RWPE2 (cell line): ENCODE results near the gene ZDHHC6.
"Not testable (repeated sequence)": the region's sequence is repeated elsewhere in the genome, so short reads cannot be mapped to it uniquely, and the experiment has no call there.

Experiments
- ATAC-seq: fragments of 200-7000 bp; cut with Tn5 transposase; 3 replicates; pipeline ENCODE4 v1.9.1; 2021; ENCODE audit warnings: low read depth
- DNase-seq: peaks from one replicate; pipeline ENCODE4 v3.0.0-alpha.2; 2020; ENCODE audit warnings: low spot score
- H3K27ac ChIP-seq: fragments of 450-650 bp; 2 replicates; pipeline ENCODE4 v1.5.1; 2017; ENCODE audit warnings: mild to moderate bottlenecking; ENCODE audit not compliant: poor library complexity, severe bottlenecking
- H3K27me3 ChIP-seq: fragments of 250-450 bp; sonication (Bioruptor Pico); 2 replicates; pipeline ENCODE4 v1.5.1; 2021; ENCODE audit warnings: mild to moderate bottlenecking, moderate library complexity; ENCODE audit not compliant: insufficient read depth, poor library complexity, severe bottlenecking
- H3K36me3 ChIP-seq: fragments of 250-450 bp; sonication (Bioruptor Pico); 2 replicates; pipeline ENCODE4 v1.5.1; 2020; ENCODE audit warnings: low read depth, mild to moderate bottlenecking, moderate library complexity
- H3K4me1 ChIP-seq: fragments of 250-450 bp; sonication (Bioruptor Pico); 2 replicates; pipeline ENCODE4 v1.5.1; 2021; ENCODE audit warnings: mild to moderate bottlenecking, moderate library complexity; ENCODE audit not compliant: insufficient read depth, poor library complexity, severe bottlenecking
- H3K4me3 ChIP-seq: fragments of 250-450 bp; sonication (Bioruptor Pico); 2 replicates; pipeline ENCODE4 v1.5.1; 2021; ENCODE audit warnings: mild to moderate bottlenecking, moderate library complexity; ENCODE audit not compliant: severe bottlenecking
- H3K9me3 ChIP-seq: fragments of 250-450 bp; sonication (Bioruptor Pico); 2 replicates; pipeline ENCODE4 v1.5.1; 2021; ENCODE audit warnings: mild to moderate bottlenecking, moderate library complexity; ENCODE audit not compliant: severe bottlenecking
- TF ChIP-seq, protein P1 (sequence below): fragments of 450-650 bp; IDR thresholded peaks from one replicate; pipeline ENCODE4 v1.5.1; 2017; ENCODE audit warnings: mild to moderate bottlenecking, moderate library complexity; ENCODE audit not compliant: poor library complexity, severe bottlenecking

The ZDHHC6 gene

DNA sequence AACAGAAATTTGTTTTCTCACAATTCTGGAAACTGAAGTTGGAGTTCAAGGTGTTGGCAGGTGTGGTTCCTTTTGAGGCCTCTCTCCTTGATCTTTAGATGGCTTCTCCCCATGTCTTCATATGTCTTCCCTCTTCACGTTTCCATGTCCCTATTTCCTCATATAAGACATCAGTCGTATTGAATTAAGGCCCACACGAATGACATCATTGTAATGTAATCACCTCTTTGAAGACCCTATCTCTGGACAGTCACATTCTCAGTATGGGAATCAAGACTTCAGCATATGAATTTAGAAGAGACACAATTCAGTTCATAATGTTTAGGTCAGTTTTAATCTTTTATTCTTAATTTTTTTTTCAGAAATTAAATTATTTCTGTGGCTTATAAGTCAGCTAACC is 20.1 kb upstream of the ZDHHC6 start:
- TF ChIP-seq, protein P1, sequence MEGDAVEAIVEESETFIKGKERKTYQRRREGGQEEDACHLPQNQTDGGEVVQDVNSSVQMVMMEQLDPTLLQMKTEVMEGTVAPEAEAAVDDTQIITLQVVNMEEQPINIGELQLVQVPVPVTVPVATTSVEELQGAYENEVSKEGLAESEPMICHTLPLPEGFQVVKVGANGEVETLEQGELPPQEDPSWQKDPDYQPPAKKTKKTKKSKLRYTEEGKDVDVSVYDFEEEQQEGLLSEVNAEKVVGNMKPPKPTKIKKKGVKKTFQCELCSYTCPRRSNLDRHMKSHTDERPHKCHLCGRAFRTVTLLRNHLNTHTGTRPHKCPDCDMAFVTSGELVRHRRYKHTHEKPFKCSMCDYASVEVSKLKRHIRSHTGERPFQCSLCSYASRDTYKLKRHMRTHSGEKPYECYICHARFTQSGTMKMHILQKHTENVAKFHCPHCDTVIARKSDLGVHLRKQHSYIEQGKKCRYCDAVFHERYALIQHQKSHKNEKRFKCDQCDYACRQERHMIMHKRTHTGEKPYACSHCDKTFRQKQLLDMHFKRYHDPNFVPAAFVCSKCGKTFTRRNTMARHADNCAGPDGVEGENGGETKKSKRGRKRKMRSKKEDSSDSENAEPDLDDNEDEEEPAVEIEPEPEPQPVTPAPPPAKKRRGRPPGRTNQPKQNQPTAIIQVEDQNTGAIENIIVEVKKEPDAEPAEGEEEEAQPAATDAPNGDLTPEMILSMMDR, result no peak
- peaks cover 40% of the 10 kb centered on the region for H3K36me3 ChIP-seq
- no peak for DNase-seq

DNA sequence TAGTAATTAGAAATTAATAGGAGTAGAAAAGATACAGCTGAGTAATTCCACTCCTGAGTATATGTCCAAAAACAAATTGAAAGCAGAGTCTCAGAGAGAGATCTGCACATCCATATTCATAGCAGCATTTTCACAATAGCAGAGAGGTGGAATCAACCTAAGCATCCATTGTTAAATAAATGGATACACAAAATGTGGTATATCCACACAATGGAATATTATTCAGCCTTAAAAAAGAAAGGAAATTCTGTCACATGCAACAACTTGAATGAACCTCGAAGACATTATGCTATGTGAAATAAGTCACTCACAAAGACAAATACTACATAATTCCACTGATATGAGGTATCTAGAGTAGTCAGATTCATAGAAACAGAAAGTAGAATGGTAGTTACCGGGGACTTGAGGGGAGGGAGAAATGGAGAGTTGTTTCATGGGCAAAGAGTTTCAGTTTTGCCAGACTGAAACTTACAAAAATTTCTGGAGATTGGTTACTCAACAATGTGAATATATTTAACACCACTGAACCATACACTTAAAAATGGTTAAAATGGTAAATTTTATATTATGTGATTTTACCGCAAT is 18.7 kb upstream of the ZDHHC6 start:
- DNase-seq (no peak), ATAC-seq (no peak)
- H3K36me3 ChIP-seq, result peaks cover 52% of the 10 kb centered on the region
- H3K9me3 ChIP-seq, result no peaks in the 10 kb centered on the region
- no peak overlapping the region for H3K27ac ChIP-seq
- H3K27me3 ChIP-seq, result no peaks in the 10 kb centered on the region
- TF ChIP-seq, protein P1, result no peak
- H3K4me1 ChIP-seq, result peaks cover 10% of the 10 kb centered on the region
- no peak overlapping the region for H3K4me3 ChIP-seq

More for the DNA sequence above, 20.1 kb upstream of the ZDHHC6 start:
- no peaks in the 10 kb centered on the region for H3K27me3 ChIP-seq
- no peaks in the 10 kb centered on the region for H3K9me3 ChIP-seq
- no peak overlapping the region for H3K4me3 ChIP-seq
- H3K4me1 ChIP-seq, result no peaks in the 10 kb centered on the region
- ATAC-seq, result no peak
- no peak overlapping the region for H3K27ac ChIP-seq

DNA sequence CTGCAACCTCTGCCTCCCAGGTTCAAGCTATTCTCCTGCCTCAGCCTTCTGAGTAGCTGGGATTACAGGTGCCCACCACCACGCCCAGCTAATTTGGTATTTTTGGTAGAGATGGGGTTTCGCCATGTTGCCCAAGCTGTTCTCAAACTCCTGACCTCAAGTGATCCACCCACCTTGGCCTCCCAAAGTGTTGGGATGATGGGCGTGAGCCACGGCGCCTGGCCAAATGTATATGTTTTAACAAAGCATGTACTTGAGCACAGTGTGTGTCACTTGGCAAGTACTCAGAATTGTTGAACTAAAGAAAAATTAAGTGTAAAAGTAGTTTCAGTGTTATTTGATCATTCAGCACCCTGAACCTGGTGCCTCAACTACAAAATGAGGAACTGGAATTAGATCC is 17.4 kb upstream of the ZDHHC6 start:
- not testable (repeated sequence) for H3K9me3 ChIP-seq, ATAC-seq, H3K4me3 ChIP-seq, DNase-seq, H3K27ac ChIP-seq, H3K27me3 ChIP-seq
- Histone ChIP-seq H3K36me3 (peaks cover 51% of the 10 kb centered on the region), H3K4me1 (peaks cover 14% of the 10 kb centered on the region)

DNA sequence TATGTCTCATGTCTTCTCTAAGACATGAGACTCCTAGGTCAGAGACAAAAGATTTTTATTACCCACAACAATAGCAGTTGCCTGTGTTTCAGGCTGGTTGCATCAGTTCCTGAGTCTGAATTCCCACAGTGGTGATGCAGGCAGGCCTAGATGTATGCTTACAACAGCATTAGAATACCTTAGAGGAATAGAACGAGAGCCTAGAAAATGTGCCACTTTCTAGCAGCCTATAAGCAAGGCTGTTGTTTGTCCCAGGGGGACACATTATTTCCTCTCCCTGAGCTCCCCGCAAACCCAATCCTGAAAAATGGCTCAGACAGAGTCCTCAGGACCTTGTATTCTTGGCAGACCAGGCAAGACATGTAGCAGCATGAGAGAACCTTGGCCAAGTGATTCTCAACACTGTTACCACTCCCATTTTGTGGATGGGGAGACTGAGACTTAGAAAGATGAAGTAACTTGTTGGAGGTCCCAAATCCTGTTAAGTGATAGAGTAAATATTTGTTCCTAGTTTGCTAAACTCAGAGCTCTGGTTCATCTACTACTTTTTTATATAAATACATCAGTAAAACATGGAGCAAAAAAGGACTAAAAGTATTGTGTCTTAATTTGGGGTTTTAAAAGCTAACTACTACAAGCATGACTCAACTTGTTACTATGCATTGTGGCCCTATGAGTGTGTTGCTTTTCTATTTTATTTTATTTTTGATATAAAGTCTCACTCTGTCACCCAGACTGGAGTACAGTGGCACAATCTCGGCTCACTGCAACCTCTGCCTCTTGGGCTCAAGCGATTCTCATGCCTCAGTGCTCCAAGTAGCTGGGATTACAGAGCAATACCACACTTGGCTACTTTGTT is 14.5 kb upstream of the ZDHHC6 start:
- peak overlapping the region; percentile 13 for H3K27ac ChIP-seq
- TF ChIP-seq, protein P1, result no peak

DNA sequence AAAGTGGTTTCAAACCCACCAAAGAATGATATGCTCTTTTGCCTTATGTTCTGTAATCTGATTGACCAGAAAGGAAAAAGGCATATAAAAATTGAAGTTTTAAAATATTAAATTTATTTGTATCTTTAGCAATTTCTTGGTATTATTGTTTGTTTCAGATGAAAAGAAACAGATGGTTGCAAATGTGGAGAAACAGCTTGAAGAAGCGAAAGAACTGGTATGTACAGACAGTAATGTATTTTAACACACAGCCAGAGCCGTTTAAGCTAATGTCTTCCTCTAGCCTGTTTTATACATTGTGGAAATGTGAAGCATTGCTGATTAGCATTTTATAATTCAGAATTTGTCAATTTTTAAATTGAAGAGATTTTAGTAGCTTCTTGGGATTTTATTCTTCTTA is 13.7 kb upstream of the ZDHHC6 start:
- Histone ChIP-seq H3K9me3 (no peaks in the 10 kb centered on the region), H3K27me3 (no peaks in the 10 kb centered on the region), H3K4me1 (peaks cover 20% of the 10 kb centered on the region), H3K36me3 (peaks cover 25% of the 10 kb centered on the region), H3K4me3 (no peak overlapping the region), H3K27ac (peak overlapping the region; percentile 13)
- ATAC-seq, result no peak
- TF ChIP-seq, protein P1, result no peak
- no peak for DNase-seq

More for the DNA sequence above, 14.5 kb upstream of the ZDHHC6 start:
- Histone ChIP-seq H3K36me3 (peaks cover 33% of the 10 kb centered on the region), H3K27me3 (no peaks in the 10 kb centered on the region), H3K9me3 (no peaks in the 10 kb centered on the region), H3K4me1 (peaks cover 14% of the 10 kb centered on the region), H3K4me3 (no peak overlapping the region)
- DNase-seq, result no peak
- peak; percentile 88 for ATAC-seq
